GM23248 (cell line): ENCODE measurements around the gene SNF8. TPM values are rescaled to one million over a fixed set of nuclear protein-coding genes. Genes with fewer than 3 reads are reported as not detected.

Source experiments
- DNase-seq: peaks from one replicate; pipeline ENCODE4 v3.0.0-alpha.2; 2015
- H2AFZ ChIP-seq: fragments of 200-600 bp; sonication (generic); 2 replicates; pipeline ENCODE4 v1.6.1; 2016; ENCODE audit warnings: antibody characterized with exemption
- H3F3A ChIP-seq: fragments of 200-600 bp; sonication (generic); 2 replicates; pipeline ENCODE4 v1.6.1; 2016; ENCODE audit warnings: mild to moderate bottlenecking, antibody characterized with exemption, mixed run types; ENCODE audit not compliant: insufficient read depth
- H3K27ac ChIP-seq: fragments of 200-600 bp; sonication (generic); 2 replicates; pipeline ENCODE4 v1.5.1; 2016; ENCODE audit warnings: mild to moderate bottlenecking
- H3K27me3 ChIP-seq: fragments of 200-600 bp; sonication (generic); replicated peaks from 2 replicates; pipeline ENCODE4 v1.6.1; 2016; ENCODE audit warnings: mild to moderate bottlenecking; ENCODE audit not compliant: insufficient read depth
- H3K36me3 ChIP-seq: fragments of 200-600 bp; sonication (generic); 2 replicates; pipeline ENCODE4 v1.6.1; 2016; ENCODE audit warnings: low read depth, mild to moderate bottlenecking
- H3K4me1 ChIP-seq: fragments of 200-600 bp; sonication (generic); 2 replicates; pipeline ENCODE4 v1.6.1; 2016; ENCODE audit warnings: mild to moderate bottlenecking; ENCODE audit not compliant: insufficient read depth
- H3K4me2 ChIP-seq: fragments of 200-600 bp; sonication (generic); one replicate; pipeline ENCODE4 v1.6.1; 2016; ENCODE audit warnings: mild to moderate bottlenecking; ENCODE audit not compliant: unreplicated experiment
- H3K4me3 ChIP-seq: fragments of 200-600 bp; sonication (generic); 2 replicates; pipeline ENCODE4 v1.5.1; 2016; ENCODE audit warnings: mild to moderate bottlenecking
- H3K79me2 ChIP-seq: fragments of 200-600 bp; sonication (generic); 2 replicates; pipeline ENCODE4 v1.6.1; 2016; ENCODE audit warnings: mild to moderate bottlenecking; ENCODE audit not compliant: insufficient read depth
- H3K9ac ChIP-seq: fragments of 200-600 bp; sonication (generic); 2 replicates; pipeline ENCODE4 v1.6.1; 2016; ENCODE audit warnings: mild to moderate bottlenecking
- H3K9me2 ChIP-seq: fragments of 200-600 bp; sonication (generic); 2 replicates; pipeline ENCODE4 v1.6.1; 2016; ENCODE audit warnings: mixed run types, mild to moderate bottlenecking, moderate library complexity; ENCODE audit not compliant: insufficient read depth
- H3K9me3 ChIP-seq: fragments of 200-600 bp; sonication (generic); one replicate; pipeline ENCODE4 v1.6.1; 2017; ENCODE audit warnings: low read depth
- H4K20me1 ChIP-seq: fragments of 200-600 bp; sonication (generic); 2 replicates; pipeline ENCODE4 v1.6.0; 2016; ENCODE audit not compliant: insufficient read depth
- EZH2 ChIP-seq: fragments of 200-600 bp; sonication (generic); IDR thresholded peaks from 2 replicates; pipeline ENCODE4 v1.6.1; 2018; ENCODE audit warnings: antibody characterized with exemption, mild to moderate bottlenecking; ENCODE audit not compliant: insufficient read depth, poor library complexity, severe bottlenecking
- EZH2phosphoT487 ChIP-seq: fragments of 200-600 bp; sonication (generic); IDR thresholded peaks from 2 replicates; pipeline ENCODE4 v1.6.1; 2018; ENCODE audit warnings: antibody characterized with exemption, moderate library complexity, mild to moderate bottlenecking, low read depth; ENCODE audit not compliant: insufficient read depth
- WGBS, 2 experiments: methylation state at CpG; one replicate each; pipeline ENCODE4 v1.1.6; 2015 to 2017; ENCODE audit warnings: low lambda C conversion rate in 2 of 2, low coverage in 1 of 2; ENCODE audit errors: missing lambda C conversion rate in 2 of 2; 5-methylcytosine and 5-hydroxymethylcytosine counted together
- in situ Hi-C: fragments of 300-500 bp; cut with MboI; formaldehyde crosslinking; loops from 2 replicates; pipeline ENCODE4 v1.15.0; 2020
- polyA plus RNA-seq: library from polyadenylated mRNA; unstranded; fragments of >200 nt; fragmentation: Nextera tagmentation; extraction: Ambion mirVana; gene quantifications from 2 replicates; pipeline ENCODE4 v1.2.1, GENCODE V29; 2016
- total RNA-seq: library from RNA; depleted of rRNA; stranded (reverse); fragments of >200 nt; shearing (Covaris generic); gene quantifications from 2 replicates; pipeline ENCODE4 v1.2.3, GENCODE V29; 2014

SNF8 gene
- total and polyA plus RNA-seq, 2 experiments from 2014 or later: 94.9 to 176 TPM

DNA sequence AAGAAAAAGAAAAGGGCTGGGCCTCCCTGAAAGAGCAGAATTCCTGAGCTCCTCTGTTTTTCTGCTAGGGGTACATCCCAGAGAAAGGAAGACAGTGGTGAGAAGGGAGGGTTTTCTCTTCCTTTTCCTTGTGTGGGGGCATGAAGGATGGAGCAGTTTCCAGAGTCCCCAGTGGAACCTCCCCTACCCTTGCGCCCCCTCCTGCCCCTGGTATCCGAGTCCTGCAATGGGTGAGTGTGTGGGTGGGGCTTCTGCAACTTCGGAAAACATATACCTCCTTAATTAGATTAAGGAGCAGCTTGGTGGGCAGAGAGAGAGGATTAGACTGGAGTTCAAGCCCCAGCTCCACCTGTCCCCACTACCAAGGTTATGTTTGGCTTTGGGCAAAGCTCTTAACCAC lies 29.2 kb upstream of the SNF8 start:
- Histone ChIP-seq H3K27me3 (no peaks in the 10 kb centered on the region), H3K4me1 (peaks cover 26% of the 10 kb centered on the region), H2AFZ (peak overlapping the region; percentile 59; the same call in 1 of the 2 replicates), H3K9ac (no peak overlapping the region), H4K20me1 (no peaks in the 10 kb centered on the region), H3K4me3 (no peak overlapping the region), H3K9me2 (no peaks in the 10 kb centered on the region), H3K79me2 (no peaks in the 10 kb centered on the region), H3K4me2 (no peak overlapping the region), H3F3A (peaks cover 14% of the 10 kb centered on the region), H3K27ac (no peak overlapping the region), H3K9me3 (no peaks in the 10 kb centered on the region), H3K36me3 (no peaks in the 10 kb centered on the region)
- 52 to 54% methylated on average over 3 of the region's 3 CpGs for WGBS, 2 experiments
- in situ Hi-C loops: no loop called here
- no peak for TF ChIP-seq EZH2phosphoT487
- TF ChIP-seq EZH2: no peak
- DNase-seq: no peak

DNA sequence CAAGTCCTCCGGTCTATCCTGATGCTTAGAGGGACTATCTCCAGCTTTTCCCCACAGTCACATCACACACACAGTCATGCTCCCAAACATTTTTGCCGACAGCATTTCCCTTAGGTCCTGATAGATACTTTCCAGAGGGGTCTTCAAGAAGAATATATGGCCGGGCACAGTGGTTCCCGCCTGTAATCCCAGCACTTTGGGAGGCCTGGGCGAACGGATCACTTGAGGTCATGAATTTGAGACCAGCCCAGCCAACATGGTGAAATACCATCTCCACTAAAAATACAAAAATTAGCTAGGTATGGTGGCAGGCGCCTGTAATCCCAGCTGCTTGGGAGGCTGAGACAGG lies 28.1 kb upstream of the SNF8 start:
- Histone ChIP-seq H3K4me1 (peaks cover 26% of the 10 kb centered on the region), H3K79me2 (no peaks in the 10 kb centered on the region), H4K20me1 (no peaks in the 10 kb centered on the region), H2AFZ (peak overlapping the region; percentile 59), H3K9ac (peak overlapping the region; percentile 65), H3K36me3 (no peaks in the 10 kb centered on the region), H3K4me3 (peak overlapping the region; percentile 33), H3F3A (peaks cover 14% of the 10 kb centered on the region), H3K4me2 (peak overlapping the region; percentile 32), H3K27me3 (no peaks in the 10 kb centered on the region), H3K27ac (peak overlapping the region; percentile 86), H3K9me3 (no peaks in the 10 kb centered on the region), H3K9me2 (no peaks in the 10 kb centered on the region)
- no peak for TF ChIP-seq EZH2phosphoT487
- TF ChIP-seq EZH2: no peak
- no peak for DNase-seq
- WGBS, 2 experiments: 45 to 48% methylated on average over 7 of the region's 7 CpGs
- in situ Hi-C loops: no loop called here

DNA sequence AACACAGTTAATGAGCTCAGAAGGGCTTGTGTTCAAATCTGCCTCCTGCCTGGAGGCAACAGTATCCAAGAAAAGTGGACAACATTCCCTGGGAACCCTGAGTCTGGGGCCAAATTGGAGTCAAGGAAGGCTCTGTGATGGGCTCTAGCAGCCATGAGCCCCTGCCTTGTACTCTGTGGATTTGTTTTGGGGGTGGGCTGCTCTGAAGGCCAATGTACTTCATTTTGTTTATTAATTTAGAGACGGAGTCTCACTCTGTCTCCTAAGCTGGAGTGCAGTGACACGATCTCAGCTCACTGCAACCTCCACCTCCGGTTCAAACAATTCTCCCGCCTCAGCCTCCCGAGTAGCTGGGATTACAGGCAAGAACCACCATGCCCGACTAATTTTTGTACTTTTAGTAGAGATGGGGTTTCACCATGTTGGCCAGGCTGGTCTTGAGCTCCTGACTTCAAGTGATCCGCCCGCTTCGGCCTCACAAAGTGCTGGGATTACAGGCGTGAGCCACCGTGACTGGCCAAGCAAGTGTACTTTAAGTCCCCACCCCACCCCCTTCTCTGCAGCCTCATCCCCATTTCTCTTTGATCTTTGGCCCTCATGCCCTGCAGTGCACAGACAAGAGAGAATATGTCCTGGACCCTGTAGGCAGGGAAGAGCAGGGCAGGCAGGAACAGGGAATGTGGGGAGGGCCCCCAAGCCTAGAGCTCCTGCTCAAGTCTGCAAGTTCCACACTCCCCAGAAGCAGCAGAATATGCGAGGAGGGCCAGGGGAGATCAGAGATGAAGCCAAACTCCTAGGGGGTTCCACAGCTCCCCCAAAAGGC lies 26.4 kb upstream of the SNF8 start:
- H3F3A ChIP-seq: peaks cover 14% of the 10 kb centered on the region
- 80% methylated on average over 10 to 12 of the region's 12 CpGs for WGBS, 2 experiments
- in situ Hi-C loops: no loop called here
- no peaks in the 10 kb centered on the region for H4K20me1 ChIP-seq
- H3K79me2 ChIP-seq: no peaks in the 10 kb centered on the region
- no peaks in the 10 kb centered on the region for H3K9me2 ChIP-seq
- no peak overlapping the region; the same call in 1 of the 2 replicates for H3K27ac ChIP-seq
- H3K36me3 ChIP-seq: no peaks in the 10 kb centered on the region
- H3K27me3 ChIP-seq: no peaks in the 10 kb centered on the region
- TF ChIP-seq EZH2phosphoT487 (no peak), EZH2 (no peak)
- peaks cover 26% of the 10 kb centered on the region for H3K4me1 ChIP-seq
- no peaks in the 10 kb centered on the region for H3K9me3 ChIP-seq
- no peak overlapping the region for H3K4me3 ChIP-seq
- peak overlapping the region; percentile 56 for H3K4me2 ChIP-seq
- H2AFZ ChIP-seq: peak overlapping the region; percentile 59; the same call in 1 of the 2 replicates
- no peak overlapping the region for H3K9ac ChIP-seq
- DNase-seq: no peak

GRCh38 chr17:48970224-48970623 lies 25.6 kb upstream of the SNF8 start:
- peaks cover 26% of the 10 kb centered on the region for H3K4me1 ChIP-seq
- TF ChIP-seq EZH2phosphoT487 (no peak), EZH2 (no peak)
- no peak for DNase-seq
- H3K9me3 ChIP-seq: no peaks in the 10 kb centered on the region
- H3K4me2 ChIP-seq: no peak overlapping the region
- H3K9ac ChIP-seq: no peak overlapping the region
- H3K27me3 ChIP-seq: no peaks in the 10 kb centered on the region
- peaks cover 14% of the 10 kb centered on the region for H3F3A ChIP-seq
- no peaks in the 10 kb centered on the region for H3K79me2 ChIP-seq
- 57 to 65% methylated on average over 4 of the region's 4 CpGs for WGBS, 2 experiments
- in situ Hi-C loops: no loop called here
- no peak overlapping the region for H3K4me3 ChIP-seq
- no peak overlapping the region for H3K27ac ChIP-seq
- no peaks in the 10 kb centered on the region for H3K9me2 ChIP-seq
- no peaks in the 10 kb centered on the region for H3K36me3 ChIP-seq
- no peak overlapping the region for H2AFZ ChIP-seq
- no peaks in the 10 kb centered on the region for H4K20me1 ChIP-seq
